Measurements from ENCODE around the gene TNS3.

The TNS3 gene

DNA sequence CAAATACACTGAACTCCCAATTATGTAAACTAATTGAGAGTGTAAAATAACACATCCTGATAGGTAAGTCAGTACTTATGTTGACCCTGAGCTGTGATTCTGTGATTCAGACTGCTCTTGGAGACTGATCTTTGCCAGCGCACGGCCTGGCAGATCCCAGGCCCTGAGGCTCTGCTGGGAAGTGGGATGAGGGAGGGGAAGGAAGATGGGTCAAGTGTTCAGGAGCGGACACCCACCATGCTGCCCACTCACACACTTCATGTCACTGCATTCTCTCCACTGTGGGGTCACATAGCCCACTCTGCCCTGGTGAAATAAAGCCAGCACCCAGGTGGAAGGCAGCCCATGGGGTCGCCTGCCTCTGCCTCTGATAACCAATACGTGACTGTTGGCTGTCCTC lies 226.2 kb downstream of the TNS3 start:
- DNase-seq = no peak

DNA sequence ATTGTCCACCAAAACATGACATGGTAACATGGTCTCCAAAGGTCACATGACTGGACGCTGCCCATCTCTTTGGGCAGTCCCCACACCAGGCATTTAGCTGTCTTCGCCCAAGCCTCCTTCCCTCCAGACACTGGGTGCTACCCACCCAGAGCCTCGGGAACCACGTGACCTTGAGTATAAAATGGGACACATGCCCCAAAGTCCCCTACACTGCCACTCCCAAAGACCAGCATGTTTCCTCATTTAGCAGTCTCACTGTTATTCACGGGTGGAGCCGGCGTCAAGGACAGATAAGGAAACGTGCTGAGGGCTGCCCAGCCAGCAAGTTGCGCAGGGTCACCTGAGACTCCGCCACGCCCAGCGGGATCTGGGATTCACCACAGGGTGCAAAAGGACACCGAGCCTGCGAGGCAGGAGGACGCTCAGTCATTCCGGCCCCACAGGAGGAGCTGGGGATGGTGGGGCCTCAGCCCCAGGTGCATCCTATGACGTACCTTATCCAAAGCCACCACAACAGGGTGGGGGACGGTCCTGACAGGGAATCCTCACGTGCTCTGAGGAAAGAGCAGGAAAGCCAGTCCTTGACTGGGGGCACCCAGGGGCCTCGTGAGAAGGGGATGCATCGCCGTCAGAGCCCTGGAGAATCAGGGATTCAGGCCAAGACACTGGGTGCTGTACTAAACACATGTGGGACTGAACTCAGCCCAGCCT lies 226.9 kb downstream of the TNS3 start:
- DNase-seq = no peak

DNA sequence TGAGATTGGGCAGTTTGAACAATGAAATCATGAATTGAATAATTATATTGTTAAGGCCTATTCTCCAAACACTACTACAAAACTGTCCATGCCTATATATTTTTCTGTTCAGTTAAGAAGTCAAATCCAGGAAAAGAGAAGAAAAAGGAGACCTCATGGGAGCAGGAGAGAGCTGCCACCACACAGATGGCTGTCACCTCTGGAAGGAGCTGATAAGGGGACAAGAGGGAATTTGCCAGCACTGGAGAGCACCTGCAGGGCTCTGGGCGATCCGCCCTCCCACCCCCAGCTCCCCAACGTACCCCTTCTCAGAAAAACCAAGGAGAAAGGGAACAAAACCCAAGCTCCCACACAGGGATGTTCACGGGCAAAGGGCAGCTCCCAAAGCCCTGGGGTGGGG lies 227.8 kb downstream of the TNS3 start:
- DNase-seq = no peak

DNA sequence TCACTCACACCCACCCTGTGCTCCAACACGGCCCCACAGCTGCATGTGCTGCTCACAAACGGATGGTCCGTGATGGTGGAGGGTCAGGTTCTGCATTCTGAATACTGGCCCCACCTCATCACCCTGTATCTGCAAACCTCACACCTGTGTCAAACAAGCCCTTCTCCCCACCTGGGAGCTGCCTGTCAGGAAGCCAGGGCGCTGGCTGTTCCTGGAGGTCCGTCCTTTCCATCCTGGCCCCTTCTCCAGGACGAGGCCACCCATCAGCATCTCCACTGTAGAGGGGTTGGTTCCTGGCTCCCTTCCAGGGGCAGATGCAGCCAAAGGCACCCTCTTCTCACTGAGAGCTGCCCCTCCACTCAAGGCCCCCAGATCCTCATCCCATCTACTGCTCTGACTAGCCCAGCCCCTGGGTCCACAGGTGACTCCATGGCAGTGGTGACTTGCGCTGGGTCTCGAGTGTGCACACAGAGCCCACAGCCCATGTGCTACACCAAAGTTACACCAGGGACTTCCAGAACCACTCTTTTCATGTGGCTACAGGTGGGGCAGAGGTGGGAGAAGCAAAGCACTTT lies 229.4 kb downstream of the TNS3 start:
- DNase-seq = no peak

DNA sequence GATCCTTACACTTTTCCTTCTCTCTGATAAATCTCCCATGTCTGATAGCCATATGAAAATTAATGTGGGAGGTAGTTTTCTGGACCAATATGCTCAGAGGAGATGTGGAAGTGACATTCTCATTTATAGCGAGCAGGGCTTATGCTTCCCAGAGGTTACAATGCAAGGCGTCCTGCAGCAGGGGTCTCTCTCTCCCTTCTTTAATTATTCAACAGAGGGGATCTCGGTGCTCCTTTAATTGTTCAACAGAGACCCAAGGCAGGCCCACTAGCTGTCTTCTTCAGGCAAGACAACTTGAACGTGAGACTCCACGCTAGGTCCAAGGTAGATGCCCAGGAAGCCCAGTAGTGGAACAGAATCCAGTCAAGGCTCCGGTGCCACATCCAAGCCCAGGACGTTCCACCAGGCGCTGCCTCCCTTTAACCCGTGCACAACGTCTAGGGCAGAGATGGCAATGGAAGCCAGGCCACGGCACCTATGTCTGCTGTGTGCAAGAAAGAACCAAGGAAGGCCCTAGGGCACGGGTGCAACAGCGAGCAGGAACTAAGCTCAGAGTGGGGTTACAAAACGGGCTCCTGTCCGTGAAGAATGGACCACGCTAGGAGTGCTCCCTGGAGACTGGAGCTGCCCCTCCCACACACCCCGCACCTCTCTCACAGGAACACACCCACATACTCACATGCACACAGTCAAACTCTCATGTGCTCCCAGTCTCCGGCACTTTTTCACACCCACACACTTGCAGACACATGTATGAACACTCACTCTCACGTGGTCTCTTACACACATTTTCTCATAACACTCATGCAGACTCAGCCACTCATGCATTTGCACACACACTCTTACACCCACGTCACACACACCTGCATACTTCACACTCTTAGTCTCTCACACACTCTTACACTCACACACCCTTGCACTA lies 230.4 kb downstream of the TNS3 start:
- DNase-seq = no peak

DNA sequence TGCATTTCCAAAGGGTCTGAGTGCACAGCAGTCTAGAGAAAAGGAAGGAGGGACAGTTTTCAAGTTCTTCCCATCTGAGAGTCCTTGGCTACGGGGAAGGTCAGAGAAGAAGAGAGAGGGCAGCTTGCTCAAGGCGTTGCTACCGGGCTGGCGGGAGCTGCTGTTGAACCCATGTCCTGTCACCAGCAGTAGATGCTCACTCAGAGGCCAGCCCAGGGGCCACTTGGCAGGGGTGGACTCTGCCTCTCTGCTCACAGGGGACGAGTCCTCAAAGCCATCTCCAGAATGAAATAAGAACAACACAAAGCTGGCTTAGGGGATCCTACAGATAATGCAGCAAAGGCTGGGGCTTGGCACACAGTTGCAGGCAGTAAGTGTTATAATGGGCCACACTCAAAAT lies 231.5 kb downstream of the TNS3 start:
- DNase-seq = no peak

DNA sequence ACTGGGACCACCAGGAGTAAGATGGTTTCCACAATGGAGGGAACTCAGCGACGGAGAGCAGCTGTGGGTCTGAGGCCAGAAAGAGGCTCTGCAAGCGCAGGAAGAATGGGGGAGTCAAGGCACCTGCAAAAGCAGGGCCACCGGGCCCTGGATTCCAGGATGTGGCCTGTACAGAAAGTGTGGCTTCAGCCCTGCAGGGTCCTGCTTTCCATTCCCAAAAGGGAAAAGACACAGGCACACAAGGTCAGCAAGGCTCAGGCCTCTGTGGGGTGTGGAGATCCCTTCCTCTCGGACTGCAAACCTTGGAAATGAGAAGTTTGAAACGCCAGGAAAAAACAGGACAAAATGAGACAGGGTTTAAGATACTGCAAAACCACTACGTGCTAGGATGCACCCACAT lies 232.5 kb downstream of the TNS3 start:
- DNase-seq = no peak

DNA sequence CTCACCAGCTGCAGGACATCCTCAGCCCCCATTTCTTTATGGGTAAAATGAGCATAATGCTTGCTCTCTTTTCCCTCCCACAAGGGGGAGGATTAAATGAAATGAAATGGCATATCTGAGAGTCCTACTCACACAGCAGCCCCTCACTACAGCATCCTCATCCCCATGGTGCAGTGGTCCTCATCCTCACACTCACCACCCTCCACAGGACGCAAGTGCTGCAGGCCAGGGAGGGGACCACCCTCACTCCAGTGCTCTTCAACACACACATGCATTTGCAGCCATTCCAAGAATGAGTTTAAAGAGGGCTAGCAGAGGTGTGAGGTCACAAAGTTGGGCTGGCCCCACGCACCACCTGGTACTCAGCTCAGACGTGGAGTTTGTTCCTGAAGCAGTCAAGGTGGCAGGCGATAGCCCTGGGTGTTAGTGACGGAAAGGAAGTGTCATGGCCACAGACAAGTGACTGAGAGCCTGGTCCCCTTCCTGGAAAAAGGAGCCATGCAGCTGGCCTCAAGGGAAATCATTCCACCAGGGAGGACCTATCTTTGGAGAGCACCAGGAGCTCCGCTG lies 234.0 kb downstream of the TNS3 start:
- DNase-seq = no peak

DNA sequence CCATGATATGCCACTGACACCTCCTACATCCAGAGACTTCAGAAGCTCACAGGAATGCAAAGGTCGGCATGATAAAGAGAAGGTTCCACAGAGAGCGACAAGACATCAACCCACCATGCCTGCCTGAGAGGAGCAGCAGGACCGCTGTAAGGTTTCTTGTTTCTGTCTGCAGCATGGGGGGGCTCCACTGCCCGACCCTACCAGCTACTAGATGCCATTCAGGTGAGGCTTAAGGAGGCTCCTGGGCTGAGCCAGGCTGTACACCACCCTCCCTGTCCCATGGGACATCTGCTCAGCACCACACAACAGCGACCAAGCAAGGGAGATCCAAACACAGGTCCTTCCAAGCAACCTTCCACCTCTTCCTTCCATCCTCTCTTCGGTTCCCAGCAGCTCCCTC lies 234.6 kb downstream of the TNS3 start:
- no peak for DNase-seq

DNA sequence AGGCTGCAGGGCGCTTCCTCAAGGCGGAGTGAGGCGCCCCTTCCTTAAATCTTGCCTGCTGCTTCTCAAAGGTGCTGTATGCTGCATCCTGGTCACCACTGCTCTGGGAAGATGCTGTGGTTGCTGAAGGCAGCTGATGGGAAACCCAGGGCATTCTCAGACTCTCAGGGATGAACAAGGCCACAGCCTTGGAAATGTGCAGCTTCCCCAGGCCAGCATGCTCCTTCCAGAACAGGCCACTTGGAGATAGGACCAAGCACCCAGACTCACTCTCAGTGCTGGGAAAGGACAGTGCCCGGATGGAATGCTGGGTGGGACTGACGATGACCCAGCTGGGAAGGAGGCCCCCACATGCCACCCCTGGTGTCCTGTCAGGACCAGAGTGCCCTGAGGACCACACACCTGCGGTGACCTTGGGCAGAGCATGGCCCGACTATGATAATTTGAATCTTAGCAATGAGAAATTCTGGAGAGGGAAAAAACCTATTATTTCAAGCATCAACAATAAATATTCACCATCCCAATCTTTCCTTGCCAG lies 235.5 kb downstream of the TNS3 start:
- DNase-seq = no peak

DNA sequence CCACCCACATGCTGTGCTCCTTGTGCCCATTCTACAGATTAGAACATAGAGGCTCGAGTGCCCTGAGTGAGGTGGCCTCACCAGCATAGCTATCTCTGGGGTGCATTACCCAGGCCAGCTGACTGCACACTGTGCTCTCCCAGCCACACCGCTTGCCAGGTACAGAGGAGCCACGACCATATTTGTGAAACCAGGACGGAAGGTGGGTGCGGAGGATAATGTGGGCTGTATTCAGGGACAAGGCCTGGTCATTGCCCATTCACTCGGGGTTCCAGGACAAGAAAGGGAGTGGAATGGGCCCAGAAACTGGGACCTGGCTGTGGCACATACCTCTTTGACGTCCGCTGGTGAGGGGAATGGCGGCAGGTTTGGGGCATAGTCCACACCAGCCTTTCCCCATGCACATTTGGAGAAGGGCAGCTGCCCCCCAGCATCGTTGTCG lies 236.0 kb downstream of the TNS3 start:
- no peak for DNase-seq

DNA sequence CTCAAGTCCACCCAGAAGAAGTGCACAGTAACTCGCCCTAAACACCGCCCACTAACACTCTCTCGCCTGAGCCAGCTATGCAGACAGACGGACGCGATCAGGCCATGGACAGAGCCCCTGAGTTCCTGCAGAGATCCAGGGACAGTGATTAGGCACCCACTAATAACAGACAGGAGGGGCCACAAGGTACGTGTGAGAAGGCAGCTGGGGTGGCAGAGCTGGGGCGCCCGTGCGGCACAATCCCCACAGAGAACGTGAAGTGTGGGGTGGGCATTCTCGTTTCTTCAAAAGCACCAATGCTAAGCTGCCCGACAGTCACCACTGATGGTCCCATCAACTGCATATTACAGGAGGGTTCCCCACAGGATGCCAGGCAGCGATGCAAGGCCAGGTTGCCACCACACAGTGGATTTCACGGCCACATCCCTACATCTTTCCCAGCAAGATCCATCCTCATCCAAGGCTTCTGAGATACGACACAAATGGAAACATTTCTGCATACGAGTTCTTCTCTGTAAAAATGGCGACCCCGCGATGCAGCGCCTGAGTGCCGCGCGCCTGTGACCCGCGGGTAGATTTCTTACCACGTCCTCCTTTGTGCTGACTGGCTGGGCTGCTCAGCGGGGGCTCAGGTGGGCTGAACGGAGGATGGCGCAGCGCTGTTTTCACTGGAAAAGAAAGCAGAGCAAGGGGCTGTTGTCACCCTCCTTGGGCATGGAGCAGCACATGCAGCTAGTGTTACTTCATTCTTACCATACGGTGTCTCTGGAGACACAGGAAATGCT lies 237.5 kb downstream of the TNS3 start:
- DNase-seq = no peak

DNA sequence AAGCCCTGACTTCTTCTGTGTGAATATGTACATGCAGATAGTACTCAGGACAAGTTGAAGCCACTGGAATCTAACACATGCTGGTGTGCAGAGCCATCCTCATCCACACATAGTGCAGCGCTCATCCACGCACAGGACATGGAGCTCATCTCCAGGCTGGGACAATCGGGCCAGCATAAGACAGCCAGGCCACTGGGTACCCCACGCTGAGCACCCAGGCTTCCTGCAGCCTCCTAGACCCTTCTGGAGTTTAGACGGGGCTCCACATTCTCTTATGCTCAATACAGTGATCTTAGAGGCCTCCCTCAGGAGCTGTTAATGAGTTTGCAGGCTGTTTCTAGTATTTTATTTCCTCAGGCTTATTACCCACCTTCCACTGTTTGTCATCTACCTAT lies 238.9 kb downstream of the TNS3 start:
- no peak for DNase-seq

DNA sequence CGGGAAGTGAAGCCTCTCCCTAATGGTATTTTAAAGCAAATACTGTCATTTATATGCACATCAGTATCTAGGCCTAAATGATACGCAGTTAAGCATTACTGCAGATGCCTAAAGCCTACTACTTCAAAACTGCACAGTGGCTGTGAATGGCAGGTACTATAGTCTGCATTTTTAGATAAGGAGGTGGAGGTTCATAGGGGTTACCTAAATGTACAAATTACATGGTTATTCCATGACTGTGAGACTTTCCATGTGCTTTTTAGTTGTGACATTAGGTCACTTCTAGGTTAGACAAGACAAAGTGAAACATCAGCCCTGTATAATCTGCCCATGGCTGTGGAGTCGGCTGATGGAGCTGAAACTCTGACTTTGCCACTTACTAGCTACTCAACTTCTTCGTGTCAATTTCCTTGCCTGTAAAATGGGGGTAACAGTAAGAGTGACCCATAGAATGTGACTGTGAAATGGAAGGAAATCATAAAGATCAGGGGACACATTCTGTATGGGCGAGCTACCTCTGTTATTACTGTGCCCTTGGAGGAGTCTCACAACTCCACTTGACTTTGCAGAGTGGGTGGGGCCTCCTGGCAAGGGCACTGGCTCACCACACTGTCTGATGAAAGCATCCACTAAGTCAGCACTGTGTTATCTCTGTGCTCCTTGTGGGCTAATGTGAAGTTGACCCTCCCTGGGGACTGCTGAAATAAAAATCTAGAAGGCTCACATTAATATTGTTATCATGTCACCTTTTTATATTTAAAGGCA lies 239.4 kb downstream of the TNS3 start:
- no peak for DNase-seq

DNA sequence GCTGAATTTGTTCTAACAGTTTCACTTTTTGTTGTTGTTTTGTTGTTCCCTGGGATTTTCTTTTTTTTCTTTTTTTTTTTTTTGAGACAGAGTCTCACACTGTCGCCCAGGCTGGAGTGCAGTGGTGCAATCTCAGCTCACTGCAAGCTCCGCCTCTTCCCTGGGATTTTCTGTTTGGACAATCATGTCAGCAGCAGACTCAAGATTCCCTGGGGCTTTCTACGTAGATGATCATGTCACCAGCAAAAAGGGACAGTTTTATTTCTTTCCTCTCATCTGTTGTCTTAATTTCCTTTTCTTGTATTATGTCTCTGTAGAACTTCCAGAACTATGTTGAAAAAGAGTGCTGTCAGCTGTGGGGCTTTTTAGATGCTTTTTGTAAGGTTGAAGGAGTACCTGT lies 241.4 kb downstream of the TNS3 start:
- no peak for DNase-seq

DNA sequence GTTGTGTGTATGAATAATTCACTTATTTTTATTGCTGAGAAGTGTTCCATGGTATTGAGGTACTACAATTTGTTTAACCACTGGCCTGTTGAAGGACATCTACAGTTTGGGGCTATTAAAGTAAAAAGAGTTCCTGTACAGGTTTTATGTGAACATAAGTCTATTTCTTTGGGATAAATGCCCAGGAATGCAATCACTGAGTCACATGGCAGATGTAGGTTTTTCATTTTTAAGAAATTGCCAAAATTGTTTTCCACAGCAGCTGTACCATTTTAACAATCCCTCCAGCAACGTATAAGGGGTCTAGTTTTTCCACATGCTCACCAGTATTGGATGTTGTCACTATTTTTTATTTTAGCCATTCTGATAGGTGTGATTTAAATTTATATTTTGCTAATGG lies 243.9 kb downstream of the TNS3 start:
- DNase-seq = no peak

DNA sequence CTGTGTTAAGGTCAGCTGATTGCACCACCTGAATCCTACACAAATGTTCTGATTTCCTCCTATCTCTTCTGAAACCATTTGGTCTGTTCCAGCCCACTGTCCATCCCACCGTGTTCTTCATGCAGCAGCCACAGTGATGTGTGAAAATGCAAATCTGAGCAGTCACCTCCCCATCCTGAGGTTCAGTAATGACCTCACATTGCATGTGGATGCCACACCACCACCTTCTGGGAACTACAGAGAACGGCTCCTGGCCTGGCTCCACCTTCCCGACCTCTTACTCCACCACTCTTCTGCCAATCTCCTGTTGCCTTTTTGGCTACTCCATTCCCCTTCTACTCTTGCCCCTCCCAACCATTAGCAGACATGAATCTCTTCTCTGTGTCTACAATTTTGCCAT lies 244.4 kb downstream of the TNS3 start:
- no peak for DNase-seq

DNA sequence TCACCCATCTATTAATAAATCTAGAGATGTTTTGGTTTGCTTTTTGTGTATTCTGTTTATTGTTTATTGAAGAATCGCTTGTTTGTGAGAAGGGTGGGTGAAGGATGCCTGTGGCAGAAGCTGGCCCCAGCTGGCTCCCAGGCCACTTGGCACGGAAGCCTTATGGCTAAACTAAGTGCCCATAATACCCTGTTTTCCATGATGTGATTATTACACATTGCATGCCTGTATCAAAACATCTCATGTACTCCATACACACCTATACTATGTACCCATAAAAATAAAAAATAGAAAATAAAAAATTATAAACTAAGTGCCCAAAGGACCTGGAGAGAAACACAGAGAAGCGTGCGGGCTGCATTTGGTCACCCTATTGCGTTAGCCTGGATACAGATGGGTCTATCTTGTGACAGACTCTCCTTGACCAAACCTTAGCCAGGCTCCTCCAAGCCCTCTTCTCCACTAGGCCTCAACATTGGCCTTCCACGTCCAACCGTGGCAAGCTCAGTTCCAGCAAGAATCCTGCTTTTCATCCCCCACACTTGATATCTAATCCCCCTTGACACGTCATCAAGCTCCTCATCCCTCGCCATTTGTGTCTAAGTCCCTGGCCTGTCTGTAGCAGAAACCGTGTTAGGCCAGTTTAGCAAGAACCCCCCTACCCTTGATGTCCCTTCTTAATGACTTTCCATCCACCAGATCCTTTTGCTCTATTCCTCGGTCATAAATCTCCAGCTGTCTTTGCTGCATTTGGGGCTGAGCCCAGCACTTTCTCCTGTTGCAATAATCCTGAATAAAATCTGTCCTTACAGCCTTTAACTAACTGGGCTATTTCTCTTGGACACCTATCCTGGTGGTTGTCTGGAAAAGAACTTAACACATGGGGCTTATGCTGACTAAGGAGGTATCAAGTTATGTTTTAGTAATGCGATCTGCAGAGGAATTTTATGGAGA lies 245.2 kb downstream of the TNS3 start:
- DNase-seq = no peak

DNA sequence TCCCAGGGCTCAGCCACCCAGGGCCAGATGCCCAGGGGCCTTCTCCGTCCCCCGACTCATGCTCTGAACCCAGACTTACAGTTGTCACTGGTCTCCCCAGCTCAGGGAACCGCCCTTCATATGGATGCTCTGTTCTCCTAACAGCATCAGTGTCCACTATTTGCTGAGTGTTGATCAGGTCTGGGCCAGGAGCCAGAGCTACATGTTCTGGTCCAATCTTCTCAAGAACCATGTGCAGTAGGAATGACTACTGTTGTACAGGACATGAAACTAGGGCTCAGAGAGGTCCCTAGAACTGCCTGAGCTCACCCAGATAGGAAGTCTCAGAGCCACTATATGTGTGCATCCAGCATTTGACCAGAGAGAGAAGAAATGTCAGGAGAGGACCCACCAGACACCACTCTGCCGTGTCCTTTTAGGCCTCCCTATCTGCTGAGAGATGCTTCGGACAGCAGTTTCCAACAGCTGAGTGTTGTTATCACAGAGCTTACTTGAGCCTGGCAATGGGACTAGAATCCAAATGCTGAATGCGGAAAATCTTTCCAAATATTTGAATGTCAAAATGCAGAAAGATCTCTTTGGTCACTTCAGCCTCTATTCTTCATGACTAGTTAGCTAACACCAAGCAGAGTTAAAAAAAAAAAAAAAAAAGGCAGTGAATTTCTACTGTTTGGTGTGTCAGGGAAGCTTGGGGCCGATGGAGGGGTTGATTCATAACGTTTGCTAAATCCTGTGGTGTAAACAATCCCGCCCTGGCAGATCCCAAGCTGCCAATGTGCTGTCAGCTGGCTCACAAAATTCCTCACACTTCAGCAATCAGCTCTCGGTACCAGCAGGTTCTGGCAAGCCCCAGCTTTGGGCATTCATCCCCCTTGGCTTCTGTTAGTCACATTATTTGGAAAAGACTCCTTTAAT lies 246.1 kb downstream of the TNS3 start:
- DNase-seq = no peak

Measured in stimulated activated CD4-positive, alpha-beta T cell treated with anti-CD3 and anti-CD28 coated beads, Interleukin-4, amount 100 ng/mL, for 24 hours (primary cell).